Activated T-helper 1 cell treated with Interleukin-2 at 50 U/mL for 16 hours (primary cell): ENCODE data around the gene PRR30.

Source experiments
- DNase-seq: peaks from one replicate; pipeline ENCODE4 v3.0.0-alpha.2; 2020; ENCODE audit warnings: low read depth

PRR30 gene

DNA sequence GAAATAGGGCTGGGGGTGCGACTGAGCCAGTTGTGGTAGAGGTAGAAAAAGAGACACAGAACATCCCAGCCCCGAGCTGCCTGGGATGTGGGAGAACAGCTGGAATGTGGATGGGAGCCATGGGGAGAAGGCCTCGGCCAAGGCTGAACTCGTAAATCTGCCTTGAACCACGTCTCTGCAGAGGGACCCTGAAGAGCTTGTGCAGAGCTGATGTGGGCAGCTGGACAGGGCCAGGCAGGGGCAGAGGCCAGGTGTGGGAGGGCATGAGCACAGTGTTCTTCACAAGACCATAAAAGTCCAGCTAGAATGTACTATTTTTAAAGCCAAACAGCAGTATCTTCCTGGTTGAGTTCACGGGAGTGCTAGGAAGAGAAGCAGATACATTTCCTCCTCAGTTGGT is 15.3 kb upstream of the PRR30 start:
- no peak for DNase-seq

- no peak for DNase-seq
These were observed 13.7 kb upstream of the PRR30 start for GRCh38 chr2:27152796-27153464.

GRCh38 chr2:27152102-27152795 is 13.0 kb upstream of the PRR30 start:
- DNase-seq: no peak

DNA sequence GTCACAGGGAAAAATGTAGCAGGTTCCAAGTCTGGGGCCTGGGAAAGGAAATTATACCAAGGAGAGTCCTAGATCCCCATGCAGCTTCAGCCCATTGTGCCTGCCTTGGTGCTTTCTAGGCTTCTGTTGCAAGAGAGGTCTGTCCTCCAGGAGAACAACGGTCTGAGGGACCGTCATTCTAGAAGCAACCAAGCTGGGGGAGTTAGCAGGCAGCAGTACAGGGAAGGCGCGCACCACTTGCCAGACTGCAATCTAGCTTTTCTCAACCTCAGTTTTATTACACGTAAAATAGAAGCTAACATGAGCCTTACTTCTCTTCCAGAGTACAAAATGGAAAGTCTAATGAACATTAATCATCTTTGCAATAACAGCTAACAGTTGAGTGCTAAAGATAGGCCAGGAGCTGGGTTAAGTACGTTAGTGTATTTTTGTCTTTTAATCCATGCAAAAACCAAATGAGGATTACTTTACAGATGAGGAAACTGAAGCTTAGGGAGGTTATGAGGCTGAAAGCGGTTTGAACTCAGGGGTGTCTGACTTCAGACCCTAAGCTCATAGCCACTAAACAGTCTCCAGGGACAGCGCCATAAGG is 11.5 kb upstream of the PRR30 start:
- DNase-seq: no peak

GRCh38 chr2:27149570-27150405 is 10.6 kb upstream of the PRR30 start:
- no peak for DNase-seq

- DNase-seq: no peak
These were observed 9.7 kb upstream of the PRR30 start, which contains the start of gene TCF23 for GRCh38 chr2:27148801-27149439. TCF23 (plus strand) TSS chr2:27149004; CDS start chr2:27149134, 130 bp downstream.

DNA sequence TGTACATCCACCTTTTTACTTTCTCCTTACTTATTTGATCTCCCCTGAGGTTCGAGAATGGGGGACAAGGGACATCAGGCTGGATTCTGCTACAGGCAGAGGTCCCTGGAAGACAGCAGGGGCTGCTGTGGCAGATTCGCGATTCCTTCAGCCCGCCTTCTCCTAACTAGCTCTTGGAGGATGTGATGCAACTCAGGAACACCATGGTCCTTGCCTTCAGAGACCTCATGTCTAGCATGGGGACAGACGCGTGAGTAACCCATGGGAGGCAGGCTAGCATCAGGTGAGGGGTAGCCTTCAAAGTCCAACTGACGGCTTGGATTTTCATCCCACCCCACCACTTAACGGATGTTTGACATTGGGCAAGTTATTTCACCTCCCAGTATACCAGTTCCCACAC is 8.7 kb upstream of the PRR30 start:
- no peak for DNase-seq

- DNase-seq: no peak
These were observed 6.5 kb upstream of the PRR30 start for GRCh38 chr2:27145682-27146081.

DNA sequence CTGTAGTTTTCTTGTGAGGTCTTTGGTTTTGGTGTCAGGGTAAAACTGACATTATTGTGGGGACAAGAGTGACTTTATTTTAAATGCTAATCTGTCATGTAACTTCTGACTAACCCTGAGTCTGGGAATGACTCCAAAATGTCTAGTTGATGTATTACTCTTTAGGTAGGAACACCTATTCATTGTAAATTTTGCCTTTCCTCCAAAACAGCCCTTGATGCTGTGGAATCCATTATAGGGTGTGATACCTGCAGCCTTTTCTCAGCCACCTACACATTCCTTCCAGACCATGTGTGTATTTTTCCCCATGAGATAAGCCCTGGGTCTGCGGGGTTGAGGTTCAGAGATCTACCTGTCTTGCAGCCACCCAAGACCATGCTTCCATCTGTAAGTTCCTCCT is 4.1 kb upstream of the PRR30 start:
- DNase-seq: no peak

DNA sequence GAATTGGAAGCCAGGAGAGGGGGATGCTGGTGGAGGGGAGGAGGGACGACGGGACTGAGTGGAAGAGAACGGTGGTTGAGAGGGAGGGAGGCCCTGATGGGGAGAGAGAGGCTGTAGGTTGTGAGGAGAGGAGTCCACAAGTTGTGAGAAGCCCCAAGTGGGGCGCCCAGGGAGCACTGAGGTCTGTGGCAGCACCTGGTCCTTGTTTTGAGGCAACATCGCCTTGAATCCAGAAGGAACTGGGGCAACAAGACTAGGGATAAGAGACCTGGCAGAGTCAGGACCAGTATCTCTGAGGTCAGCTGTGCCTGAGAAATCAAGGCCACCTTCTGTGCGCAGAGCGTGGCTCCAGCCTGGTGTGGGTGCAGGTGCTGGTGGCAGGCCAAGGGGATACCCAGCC is 1.1 kb downstream of the PRR30 start:
- DNase-seq: no peak

- DNase-seq: no peak
These were observed 1.8 kb downstream of the PRR30 start for GRCh38 chr2:27137322-27137935.

DNA sequence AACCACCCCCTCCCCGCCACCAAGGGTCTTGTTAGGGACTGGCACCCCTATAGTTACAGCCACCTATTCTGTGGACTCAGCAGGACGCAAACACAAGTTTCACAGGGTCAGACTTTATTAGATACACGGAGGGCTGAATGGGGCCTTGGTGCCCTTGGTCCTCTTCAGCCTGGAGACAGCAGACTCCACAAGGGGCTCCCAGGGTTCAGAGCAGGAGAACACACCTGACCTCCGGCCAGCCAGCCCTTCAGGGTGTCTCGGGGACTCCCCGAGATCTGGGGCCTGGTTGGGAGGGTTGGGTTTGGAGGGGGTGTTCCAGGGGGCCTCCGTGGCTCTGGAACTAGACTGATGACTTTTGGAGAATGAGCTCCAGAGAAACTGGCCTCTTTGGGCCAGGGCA is 2.5 kb downstream of the PRR30 start:
- no peak for DNase-seq

DNA sequence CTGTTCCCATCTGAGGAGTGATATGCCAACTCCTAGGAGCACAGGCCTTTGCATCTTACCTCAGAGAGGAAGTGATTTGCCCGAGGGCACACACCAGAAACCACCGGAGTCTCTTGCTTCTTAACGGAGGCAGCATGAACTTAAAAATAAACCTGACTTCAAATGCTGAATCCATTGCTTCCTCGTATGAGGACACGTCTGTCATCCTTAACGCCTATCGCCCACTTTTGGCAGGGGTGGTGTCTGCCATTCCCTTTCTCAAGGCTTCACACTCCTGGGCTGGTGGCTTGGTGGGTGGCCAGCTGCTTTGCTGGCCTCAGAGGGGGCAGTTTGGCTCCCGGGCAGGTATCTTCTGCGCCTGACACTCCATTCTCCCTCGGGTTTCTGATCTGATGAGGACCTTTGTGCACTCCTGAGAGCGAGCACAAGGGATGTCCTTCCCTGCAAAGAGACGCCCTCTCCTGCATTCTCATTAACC is 3.7 kb downstream of the PRR30 start:
- no peak for DNase-seq

DNA sequence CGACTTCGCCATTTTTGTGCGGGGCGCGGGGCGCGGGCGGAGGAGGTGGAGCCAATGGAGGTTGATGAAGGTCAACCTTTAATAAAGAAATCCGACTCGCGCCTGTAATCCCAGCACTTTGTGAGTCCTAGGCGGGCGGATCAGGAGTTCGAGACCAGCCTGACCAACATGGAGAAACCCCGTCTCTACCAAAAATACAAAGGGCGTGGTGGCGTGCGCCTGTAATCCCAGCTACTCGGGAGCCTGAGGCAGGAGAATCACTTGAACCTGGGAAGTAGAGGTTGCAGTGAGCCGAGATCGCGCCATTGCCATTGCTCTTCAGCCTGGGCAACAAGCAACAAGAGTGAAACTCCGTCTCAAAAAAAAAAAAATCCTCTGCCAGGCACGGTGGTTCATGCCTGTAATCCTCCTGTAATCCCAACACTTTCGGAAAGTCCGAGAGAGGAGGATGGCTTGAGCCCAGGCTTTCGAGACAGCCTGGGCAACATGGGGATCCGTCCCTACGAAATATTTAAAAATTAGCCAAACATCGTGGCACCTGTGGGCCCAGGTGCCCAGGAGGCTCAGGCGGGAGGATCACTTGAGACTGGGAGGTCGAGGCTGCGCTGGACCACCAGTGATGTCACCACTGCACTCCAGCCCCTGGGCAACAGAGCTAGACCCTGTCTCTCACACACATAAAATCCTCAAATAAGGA is 4.3 kb downstream of the PRR30 start:
- DNase-seq: no peak

- peak; percentile 99 for DNase-seq
These were observed 5.1 kb downstream of the PRR30 start, which contains the start of gene PREB for GRCh38 chr2:27133905-27134780. PREB (minus strand) TSS chr2:27134636; CDS start chr2:27134421, 215 bp downstream.

DNA sequence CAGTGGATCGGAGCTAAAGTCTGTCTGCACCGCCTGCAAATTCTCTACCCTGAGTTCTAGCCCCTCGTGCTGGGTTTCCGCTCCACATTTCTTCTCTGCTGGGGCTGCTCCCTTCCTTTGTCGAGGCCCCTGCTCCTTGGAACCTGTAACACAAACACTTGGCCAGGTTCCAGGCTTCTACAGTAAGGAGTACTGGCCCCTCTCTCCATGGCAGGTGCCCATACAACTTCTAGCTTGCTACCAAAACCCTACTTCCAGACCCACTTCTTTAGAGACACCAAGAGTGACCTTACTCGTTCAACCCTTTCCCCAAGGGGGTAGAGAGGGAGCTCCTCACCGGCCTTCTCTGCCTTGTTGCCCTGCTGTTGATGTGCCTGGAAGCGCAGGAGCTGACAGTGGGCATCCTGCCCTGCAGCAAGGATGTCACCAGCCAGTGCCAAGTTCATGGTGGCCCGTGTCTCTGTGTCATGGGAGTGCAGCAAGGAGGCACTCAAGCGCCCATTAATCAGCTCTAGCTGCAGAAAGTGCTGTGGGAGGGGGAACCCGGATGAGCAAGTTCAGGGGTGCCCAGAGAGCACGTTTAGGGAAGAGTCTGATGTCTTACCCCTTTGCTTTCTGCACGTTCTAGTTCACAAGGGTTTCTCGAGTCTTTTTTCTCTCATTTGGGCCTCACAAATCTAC is 5.9 kb downstream of the PRR30 start:
- DNase-seq: no peak

DNA sequence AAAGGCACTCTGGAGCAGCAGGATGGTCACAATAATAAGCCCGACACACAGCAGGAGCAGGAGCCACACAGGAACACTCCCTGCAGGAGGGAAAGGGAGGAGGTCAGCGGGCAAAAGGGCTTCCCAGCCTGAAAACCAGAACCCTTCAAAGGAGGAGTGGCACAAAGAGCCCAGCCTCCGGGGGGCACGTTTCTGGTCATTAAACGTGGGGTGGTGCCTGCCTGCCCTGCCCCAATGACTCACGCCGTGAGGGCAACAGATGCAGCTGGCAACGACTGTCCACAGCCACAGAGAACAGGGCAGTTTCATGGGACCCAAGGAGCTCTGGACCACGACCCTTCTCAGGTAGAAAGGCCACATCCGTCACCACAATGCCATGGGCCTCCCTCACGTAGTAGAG is 7.8 kb downstream of the PRR30 start:
- no peak for DNase-seq

DNA sequence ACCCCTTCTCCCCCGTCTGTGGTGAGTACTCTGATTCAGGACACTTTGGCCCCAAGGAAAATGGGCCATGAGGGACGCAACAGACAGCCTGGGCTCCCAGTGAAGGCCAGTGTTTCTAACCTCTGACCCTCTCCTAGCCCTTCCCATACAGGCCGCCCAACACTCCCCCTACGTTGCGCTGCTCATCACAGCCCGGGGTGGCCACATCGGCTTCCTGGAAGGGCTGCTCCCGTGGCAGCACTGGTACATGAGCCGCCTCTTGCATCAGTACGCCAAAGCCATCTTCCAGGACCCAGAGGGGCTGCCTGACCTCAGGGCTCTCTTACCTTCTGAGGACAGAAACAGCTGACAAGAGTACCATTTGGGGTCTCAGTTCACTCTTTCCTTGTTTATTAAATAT is 8.8 kb downstream of the PRR30 start:
- no peak for DNase-seq
